Type B pancreatic cell (in vitro differentiated cells): ENCODE results near the gene TMED6. TPM values are rescaled to one million over a fixed set of nuclear protein-coding genes. Genes with fewer than 3 reads are reported as not detected.
A peak's percentile ranks its signal among the peaks of the same experiment; 100 is the strongest.

Source experiments
- DNase-seq: peaks from one replicate; pipeline ENCODE4 v3.0.0; 2021; ENCODE audit warnings: mixed read lengths; ENCODE audit not compliant: unreplicated experiment; ENCODE audit errors: extremely low spot score
- H3K27ac Mint-ChIP-seq: 2 replicates; pipeline ENCODE4 v1.8.0; 2021; ENCODE audit warnings: mild to moderate bottlenecking, mixed read lengths
- H3K27me3 Mint-ChIP-seq: 2 replicates; pipeline ENCODE4 v1.8.0; 2021; ENCODE audit warnings: mixed read lengths
- H3K36me3 Mint-ChIP-seq: 2 replicates; pipeline ENCODE4 v1.8.0; 2021; ENCODE audit warnings: mixed read lengths
- H3K4me1 Mint-ChIP-seq: one replicate; pipeline ENCODE4 v1.8.0; 2021; ENCODE audit warnings: mixed read lengths; ENCODE audit not compliant: unreplicated experiment
- H3K4me3 Mint-ChIP-seq: 2 replicates; pipeline ENCODE4 v1.8.0; 2021; ENCODE audit warnings: mild to moderate bottlenecking, mixed read lengths
- H3K9me3 Mint-ChIP-seq: 2 replicates; pipeline ENCODE4 v1.8.0; 2021; ENCODE audit warnings: mixed read lengths
- total RNA-seq: library from RNA; stranded (reverse); gene quantifications from 2 replicates; pipeline ENCODE4 v1.2.1, GENCODE V29; 2021; ENCODE audit warnings: low replicate concordance
- TF ChIP-seq, protein P1 (sequence below): fragments of 200-600 bp; sonication (generic); conservative IDR thresholded peaks from 2 replicates; pipeline ENCODE4 v1.5.0; 2021; ENCODE audit warnings: antibody characterized with exemption, mild to moderate bottlenecking

Gene TMED6
- total RNA-seq, 1 donor from 2014 or later, result 5.3 TPM

DNA sequence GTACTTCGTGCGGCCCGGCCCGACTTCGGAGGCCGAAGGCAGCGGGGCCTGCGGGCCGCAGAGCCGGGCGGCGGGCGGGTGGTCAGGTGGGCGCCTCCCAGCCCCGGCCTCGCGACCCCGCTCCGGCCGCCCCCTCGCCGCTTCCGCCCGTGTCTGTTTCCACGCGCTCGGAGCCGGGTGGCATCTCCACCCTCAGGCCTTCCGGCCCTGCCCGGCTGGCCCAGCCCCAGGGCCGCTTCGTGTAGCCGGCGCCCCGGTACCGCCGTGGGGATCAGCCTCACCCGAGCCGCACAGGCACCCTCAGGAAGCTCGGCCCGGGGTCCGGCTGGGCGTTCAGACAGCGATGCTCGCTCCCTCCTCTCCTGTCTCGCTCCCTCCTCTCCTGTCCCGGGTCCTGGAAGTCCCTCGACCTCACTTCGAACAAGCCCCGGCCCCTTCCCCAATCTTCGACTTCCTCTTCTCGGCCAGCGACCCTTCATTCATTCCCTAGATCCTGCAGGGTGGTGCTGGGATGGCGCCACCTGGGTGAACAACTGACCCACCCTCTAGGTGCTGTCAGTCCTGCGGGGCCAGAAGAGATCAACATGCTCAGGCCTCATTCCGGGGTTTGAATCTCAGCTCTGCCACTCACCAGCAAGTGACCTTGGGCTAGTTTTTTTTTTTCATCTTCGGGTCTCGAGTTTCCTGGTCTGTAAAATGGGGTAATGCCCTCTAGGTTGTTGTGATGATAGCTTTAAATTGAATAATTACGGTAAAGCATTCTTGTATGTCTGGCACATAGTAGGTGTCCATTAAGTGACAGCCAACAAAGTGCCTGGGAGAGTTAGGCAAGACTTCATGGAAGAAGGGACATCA is 39.8 kb downstream of the TMED6 start:
- peak overlapping the region; percentile 98 for H3K4me3 Mint-ChIP-seq
- TF ChIP-seq, protein P1, sequence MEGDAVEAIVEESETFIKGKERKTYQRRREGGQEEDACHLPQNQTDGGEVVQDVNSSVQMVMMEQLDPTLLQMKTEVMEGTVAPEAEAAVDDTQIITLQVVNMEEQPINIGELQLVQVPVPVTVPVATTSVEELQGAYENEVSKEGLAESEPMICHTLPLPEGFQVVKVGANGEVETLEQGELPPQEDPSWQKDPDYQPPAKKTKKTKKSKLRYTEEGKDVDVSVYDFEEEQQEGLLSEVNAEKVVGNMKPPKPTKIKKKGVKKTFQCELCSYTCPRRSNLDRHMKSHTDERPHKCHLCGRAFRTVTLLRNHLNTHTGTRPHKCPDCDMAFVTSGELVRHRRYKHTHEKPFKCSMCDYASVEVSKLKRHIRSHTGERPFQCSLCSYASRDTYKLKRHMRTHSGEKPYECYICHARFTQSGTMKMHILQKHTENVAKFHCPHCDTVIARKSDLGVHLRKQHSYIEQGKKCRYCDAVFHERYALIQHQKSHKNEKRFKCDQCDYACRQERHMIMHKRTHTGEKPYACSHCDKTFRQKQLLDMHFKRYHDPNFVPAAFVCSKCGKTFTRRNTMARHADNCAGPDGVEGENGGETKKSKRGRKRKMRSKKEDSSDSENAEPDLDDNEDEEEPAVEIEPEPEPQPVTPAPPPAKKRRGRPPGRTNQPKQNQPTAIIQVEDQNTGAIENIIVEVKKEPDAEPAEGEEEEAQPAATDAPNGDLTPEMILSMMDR, result no peak
- no peak for DNase-seq

GRCh38 chr16:69310653-69311532 is 40.7 kb downstream of the TMED6 start, which contains the start of gene VPS4A:
VPS4A (plus strand) TSS chr16:69311350; CDS start chr16:69311512, 162 bp downstream.
- peak; percentile 98 for DNase-seq
- peak within 1 kb of the TSS; percentile 98 for H3K4me3 Mint-ChIP-seq
- peaks cover 6% of the 10 kb centered on the region for H3K36me3 Mint-ChIP-seq
- no peaks in the 10 kb centered on the region for H3K9me3 Mint-ChIP-seq
- TF ChIP-seq, protein P1, result peak; percentile 89
- H3K27me3 Mint-ChIP-seq, result no peaks in the 10 kb centered on the region
- H3K27ac Mint-ChIP-seq, result peak within 1 kb of the TSS; percentile 93
- peaks cover 20% of the 10 kb centered on the region for H3K4me1 Mint-ChIP-seq

More for the DNA sequence above, 39.8 kb downstream of the TMED6 start:
- H3K4me1 Mint-ChIP-seq, result peaks cover 19% of the 10 kb centered on the region
- H3K9me3 Mint-ChIP-seq, result no peaks in the 10 kb centered on the region
- peak overlapping the region; percentile 93 for H3K27ac Mint-ChIP-seq
- H3K27me3 Mint-ChIP-seq, result no peaks in the 10 kb centered on the region
- H3K36me3 Mint-ChIP-seq, result peaks cover 6% of the 10 kb centered on the region

DNA sequence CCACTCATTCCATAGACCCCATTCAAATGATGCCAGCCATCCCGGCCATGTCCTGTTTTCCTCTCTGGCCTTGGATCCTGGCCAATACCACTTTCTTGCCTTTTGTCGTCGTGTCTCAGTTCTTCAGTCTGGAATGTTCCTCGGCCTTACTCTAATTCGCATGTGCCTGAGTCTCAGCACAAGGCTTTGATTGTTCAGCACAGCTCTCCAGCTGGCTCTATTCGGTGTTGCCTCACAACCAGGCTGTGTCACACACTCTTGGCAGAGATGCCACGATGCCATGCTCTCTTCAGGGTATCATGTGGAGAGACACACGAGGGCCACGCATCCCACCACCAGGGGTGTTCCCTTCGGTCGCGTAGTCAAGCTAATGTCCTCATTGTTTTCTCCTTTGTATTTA is 42.3 kb downstream of the TMED6 start:
- H3K27me3 Mint-ChIP-seq, result no peaks in the 10 kb centered on the region
- H3K27ac Mint-ChIP-seq, result no peak overlapping the region
- H3K4me3 Mint-ChIP-seq, result peak overlapping the region; percentile 23

GRCh38 chr16:69307856-69308255 is 43.7 kb downstream of the TMED6 start:
- Mint-ChIP-seq H3K4me3 (no peak overlapping the region), H3K9me3 (no peaks in the 10 kb centered on the region), H3K36me3 (peaks cover 3% of the 10 kb centered on the region), H3K27ac (no peak overlapping the region), H3K4me1 (peaks cover 16% of the 10 kb centered on the region), H3K27me3 (no peaks in the 10 kb centered on the region)
- TF ChIP-seq, protein P1, result no peak
- DNase-seq, result no peak

More for the DNA sequence above, 42.3 kb downstream of the TMED6 start:
- Mint-ChIP-seq H3K36me3 (peaks cover 6% of the 10 kb centered on the region), H3K4me1 (peaks cover 24% of the 10 kb centered on the region), H3K9me3 (no peaks in the 10 kb centered on the region)
- no peak for DNase-seq
- TF ChIP-seq, protein P1, result no peak

DNA sequence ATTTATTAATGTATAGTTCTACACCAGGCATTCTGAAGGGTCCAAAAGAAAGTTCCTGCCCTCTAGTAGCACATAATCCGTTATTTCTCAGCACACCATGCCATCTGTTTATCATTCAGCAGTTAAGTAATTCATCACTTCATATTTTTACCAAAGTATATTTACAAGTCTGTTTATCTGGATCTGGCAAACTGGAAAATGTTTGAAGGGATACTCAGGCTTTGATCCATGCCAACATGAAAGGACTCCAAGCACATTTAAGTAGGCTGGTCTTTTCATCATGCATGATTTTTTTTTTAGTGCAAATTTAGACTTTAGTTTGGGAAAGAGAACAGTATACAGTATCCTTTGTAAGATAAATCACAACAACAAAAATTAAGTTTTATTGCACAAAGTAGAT is 44.5 kb downstream of the TMED6 start:
- Mint-ChIP-seq H3K36me3 (peaks cover 6% of the 10 kb centered on the region), H3K4me3 (no peak overlapping the region), H3K27ac (peak overlapping the region; percentile 21), H3K27me3 (no peaks in the 10 kb centered on the region), H3K9me3 (no peaks in the 10 kb centered on the region), H3K4me1 (peaks cover 13% of the 10 kb centered on the region)
- DNase-seq, result no peak
- TF ChIP-seq, protein P1, result no peak
